Tibial nerve (tissue), 4 donors: ENCODE data around the gene PDCD6IP. TPM values are rescaled to one million over a fixed set of nuclear protein-coding genes. Genes with fewer than 3 reads are reported as not detected.
"Not testable (repeated sequence)": the region's sequence is repeated elsewhere in the genome, so short reads cannot be mapped to it uniquely, and the experiment has no call there.

Source experiments
- DNase-seq, 2 donors: peaks; one replicate each; pipeline ENCODE4 v3.0.0-alpha.2; 2019; ENCODE audit warnings: low spot score in 2 of 2
- H3K27ac ChIP-seq, 4 donors: fragments of 200-600 bp; sonication (generic) in 3 of 4; one replicate each; pipeline ENCODE4 v1.5.1; 2017 to 2019; ENCODE audit warnings: mild to moderate bottlenecking in 1 of 4
- H3K27me3 ChIP-seq, 2 donors: fragments of 200-600 bp; sonication (generic) in 1 of 2; one replicate each; pipeline versions ENCODE4 v1.5.1 to v1.6.0; 2017 to 2019
- H3K36me3 ChIP-seq, 3 donors: fragments of 200-600 bp; sonication (generic); one replicate each; pipeline ENCODE4 v1.5.1; 2018 to 2019
- H3K4me1 ChIP-seq, 4 donors: fragments of 200-600 bp; sonication (generic) in 3 of 4; one replicate each; pipeline ENCODE4 v1.5.1; 2017 to 2019
- H3K4me3 ChIP-seq, 4 donors: fragments of 200-600 bp; sonication (generic) in 3 of 4; one replicate each; pipeline ENCODE4 v1.5.1; 2017 to 2019; ENCODE audit warnings: mild to moderate bottlenecking in 1 of 4, moderate library complexity in 1 of 4
- H3K9me3 ChIP-seq, 4 donors: fragments of 200-600 bp; sonication (generic) in 3 of 4; one replicate each; pipeline ENCODE4 v1.5.1; 2017 to 2019
- CTCF ChIP-seq, 5 experiments: fragments of 200-600 bp in 3 of 5; fragments of 450-650 bp in 2 of 5; sonication (generic) in 3 of 5; IDR thresholded peaks; one replicate each; pipeline ENCODE4 v1.5.1; 2016 to 2019; ENCODE audit warnings: antibody characterized with exemption in 5 of 5, mild to moderate bottlenecking in 3 of 5, moderate library complexity in 2 of 5
- EP300 ChIP-seq, 2 donors: sonication (generic); formaldehyde crosslinking; IDR thresholded peaks; one replicate each; pipeline ENCODE4 v1.6.1; 2017; ENCODE audit warnings: antibody characterized with exemption in 2 of 2, mild to moderate bottlenecking in 1 of 2
- POLR2A ChIP-seq, 2 donors: fragments of 450-650 bp; IDR thresholded peaks; one replicate each; pipeline ENCODE4 v1.6.1; 2017; ENCODE audit warnings: antibody characterized with exemption in 2 of 2, mild to moderate bottlenecking in 2 of 2, moderate library complexity in 2 of 2
- WGBS, 2 donors: methylation state at CpG; one replicate each; pipeline ENCODE4 v1.1.5; 2018; 5-methylcytosine and 5-hydroxymethylcytosine counted together
- total RNA-seq, 4 donors: library from RNA; depleted of rRNA; stranded (reverse); fragments of >200 nt; gene quantifications; one replicate each; pipeline ENCODE4 v1.1.0, GENCODE V29; 2016

Gene PDCD6IP
- total RNA-seq, 4 donors from 2014 or later, result 151 to 436 (median 259) TPM

DNA sequence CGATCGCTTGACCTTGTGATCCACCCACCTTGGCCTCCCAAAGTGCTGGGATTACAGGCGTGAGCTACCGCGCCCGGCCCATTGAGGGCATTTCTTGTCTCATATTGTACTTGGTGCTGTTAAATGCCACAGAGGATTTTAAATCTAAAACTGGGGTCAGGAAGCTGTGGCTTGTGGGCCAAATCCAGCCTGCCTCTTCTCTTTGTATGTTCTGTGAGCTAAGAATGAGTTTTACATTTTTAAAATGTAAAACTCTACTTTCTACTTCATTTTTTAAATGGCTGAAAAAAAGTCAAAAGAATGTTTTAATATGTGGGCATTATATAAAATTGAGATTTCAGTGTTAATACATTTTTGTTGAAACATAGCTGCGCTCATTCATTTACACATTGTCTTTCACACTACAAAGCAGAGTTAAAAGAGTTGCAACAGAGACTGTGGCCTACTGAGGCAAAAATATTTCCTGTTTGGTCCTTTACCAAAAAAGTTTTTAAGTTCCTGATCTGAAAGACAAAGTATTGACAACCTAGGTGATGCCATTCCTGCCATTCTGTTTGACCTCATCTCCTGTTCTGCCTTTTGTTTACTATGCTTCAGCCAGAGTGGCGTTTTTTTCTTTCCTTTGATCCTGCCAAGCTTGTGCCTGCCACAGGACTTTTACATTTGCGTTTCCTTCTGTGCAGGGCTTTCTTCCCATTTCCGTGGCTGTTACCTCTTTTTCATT, 50.4 kb downstream of the PDCD6IP start:
- no peak for DNase-seq
- no peaks in the 10 kb centered on the region for H3K4me1 ChIP-seq
- peaks cover 0 to 53% (median 0%) of the 10 kb centered on the region in 3 donors for H3K36me3 ChIP-seq
- H3K4me3 ChIP-seq, result no peak overlapping the region
- no peaks in the 10 kb centered on the region for H3K27me3 ChIP-seq
- TF ChIP-seq POLR2A (IDR thresholded peaks at IDR 0.05) (no peak), EP300 (IDR thresholded peaks at IDR 0.05) (no peak), CTCF (IDR thresholded peaks at IDR 0.05) (no peak)
- no peak overlapping the region for H3K27ac ChIP-seq
- 73 to 75% methylated on average over 10 of the region's 10 CpGs for WGBS, 2 donors
- no peaks in the 10 kb centered on the region for H3K9me3 ChIP-seq

- H3K27ac ChIP-seq, DNase-seq, H3K9me3 ChIP-seq, H3K4me1 ChIP-seq, H3K27me3 ChIP-seq, H3K4me3 ChIP-seq: not testable (repeated sequence)
- WGBS, 2 donors, result 57 to 70% methylated on average over 3 of the region's 3 CpGs
- peaks cover 0 to 53% (median 0%) of the 10 kb centered on the region in 3 donors for H3K36me3 ChIP-seq
Observed at GRCh38 chr3:33850599-33850998, 52.2 kb downstream of the PDCD6IP start.

GRCh38 chr3:33855407-33855806, 57.0 kb downstream of the PDCD6IP start:
- not testable (repeated sequence) for H3K27me3 ChIP-seq, DNase-seq, H3K4me3 ChIP-seq, H3K27ac ChIP-seq, H3K4me1 ChIP-seq, H3K9me3 ChIP-seq
- H3K36me3 ChIP-seq, result peaks cover 0 to 73% (median 0%) of the 10 kb centered on the region in 3 donors
- 53 to 62% methylated on average over 1 of the region's 1 CpG for WGBS, 2 donors

DNA sequence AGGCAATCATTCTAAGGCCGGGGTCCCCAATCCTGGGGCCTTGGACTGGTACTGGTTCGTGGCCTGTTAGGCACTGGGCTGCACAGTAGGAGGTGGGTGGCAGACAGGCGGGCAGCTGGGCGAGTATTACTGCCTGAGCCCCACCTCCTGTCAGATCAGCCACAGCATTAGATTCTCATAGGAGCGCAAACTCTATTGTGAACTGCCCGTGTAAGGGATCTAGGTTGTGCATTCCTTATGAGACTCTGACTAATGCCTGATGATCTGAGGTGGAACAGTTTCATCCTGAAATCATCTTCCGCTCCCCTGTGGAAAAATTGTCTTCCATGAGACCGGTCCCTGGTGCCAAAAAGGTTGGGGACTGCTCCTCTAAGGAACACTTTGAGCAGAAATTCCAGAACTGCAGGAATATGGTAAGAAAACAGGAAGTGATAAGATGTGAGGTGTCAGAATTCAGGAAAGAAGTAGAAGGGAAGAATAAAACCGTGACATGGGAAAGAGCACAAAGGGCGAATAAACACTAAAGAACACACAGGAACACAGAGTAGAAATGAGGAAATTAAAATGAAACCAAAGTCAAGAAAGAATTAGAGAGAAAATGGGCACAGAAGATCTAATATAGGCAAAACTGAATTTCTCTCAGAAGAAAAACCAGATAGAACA, 57.6 kb downstream of the PDCD6IP start:
- Histone ChIP-seq H3K4me1 (no peaks in the 10 kb centered on the region), H3K27ac (no peak overlapping the region), H3K27me3 (no peaks in the 10 kb centered on the region), H3K4me3 (no peak overlapping the region), H3K9me3 (no peaks in the 10 kb centered on the region), H3K36me3 (peaks cover 0 to 76% (median 0%) of the 10 kb centered on the region in 3 donors)
- WGBS, 2 donors, result 84 to 86% methylated on average over 10 of the region's 10 CpGs
- no peak for DNase-seq
- TF ChIP-seq EP300 (IDR thresholded peaks at IDR 0.05) (no peak), POLR2A (IDR thresholded peaks at IDR 0.05) (no peak), CTCF (IDR thresholded peaks at IDR 0.05) (no peak)

GRCh38 chr3:33857701-33858100, 59.3 kb downstream of the PDCD6IP start:
- 98 to 100% methylated on average over 1 of the region's 1 CpG for WGBS, 2 donors
- not testable (repeated sequence) for H3K27me3 ChIP-seq, H3K4me3 ChIP-seq, H3K27ac ChIP-seq, DNase-seq, H3K9me3 ChIP-seq, H3K4me1 ChIP-seq
- peaks cover 0 to 81% (median 0%) of the 10 kb centered on the region in 3 donors for H3K36me3 ChIP-seq

GRCh38 chr3:33858131-33858530, 59.7 kb downstream of the PDCD6IP start:
- H3K4me1 ChIP-seq, result no peaks in the 10 kb centered on the region
- no peaks in the 10 kb centered on the region for H3K9me3 ChIP-seq
- H3K27ac ChIP-seq, result no peak overlapping the region
- WGBS, 2 donors, result 98% methylated on average over 4 of the region's 4 CpGs
- TF ChIP-seq POLR2A (IDR thresholded peaks at IDR 0.05) (no peak), CTCF (IDR thresholded peaks at IDR 0.05) (no peak), EP300 (IDR thresholded peaks at IDR 0.05) (no peak)
- DNase-seq, result no peak
- H3K27me3 ChIP-seq, result no peaks in the 10 kb centered on the region
- no peak overlapping the region for H3K4me3 ChIP-seq
- H3K36me3 ChIP-seq, result peaks cover 0 to 79% (median 0%) of the 10 kb centered on the region in 3 donors
